H7 (cell line): ENCODE results near the gene RNF145. TPM values are rescaled to one million over a fixed set of nuclear protein-coding genes. Genes with fewer than 3 reads are reported as not detected.
"Not testable (repeated sequence)": the region's sequence is repeated elsewhere in the genome, so short reads cannot be mapped to it uniquely, and the experiment has no call there.

Experiments used
- DNase-seq: peaks from one replicate; pipeline ENCODE4 v3.0.0; 2012
- H3K27me3 ChIP-seq: 2 replicates; pipeline ENCODE4 v1.6.0; 2011; ENCODE audit warnings: mild to moderate bottlenecking, low read length; ENCODE audit not compliant: control insufficient read depth, insufficient read depth
- H3K36me3 ChIP-seq: replicated peaks from 2 replicates; pipeline ENCODE4 v1.5.1; 2011; ENCODE audit warnings: low read length; ENCODE audit not compliant: control insufficient read depth, insufficient read depth
- H3K4me3 ChIP-seq: 2 replicates; pipeline ENCODE4 v1.5.1; 2011; ENCODE audit warnings: low read depth, mild to moderate bottlenecking, control low read depth, low read length, moderate library complexity; ENCODE audit not compliant: insufficient read depth
- total RNA-seq: library from RNA; depleted of rRNA; stranded (reverse); fragments of >200 nt; shearing (Covaris generic); gene quantifications from 2 replicates; pipeline ENCODE4 v1.2.3, GENCODE V29; 2014

Gene RNF145
- total RNA-seq, 1 experiment from 2014 or later, result 22.4 TPM

DNA sequence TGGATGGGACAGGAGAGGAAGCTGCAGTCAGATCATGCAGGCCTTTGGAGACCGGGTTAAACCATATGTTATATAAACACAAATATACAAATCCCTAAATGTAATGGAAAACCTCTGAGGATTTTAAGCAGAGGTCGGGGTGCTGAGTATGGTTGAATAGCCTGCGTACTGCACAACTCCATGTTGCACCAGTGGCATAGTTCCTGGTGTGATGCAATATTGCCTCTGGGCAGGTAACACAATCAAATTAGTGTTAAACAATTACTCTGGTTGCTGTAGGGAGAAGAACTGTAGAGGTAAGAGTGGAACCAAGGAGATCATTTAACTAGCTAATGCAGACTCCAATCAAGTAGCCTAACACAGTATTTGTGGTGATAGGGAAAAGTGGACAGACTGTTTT is 21.3 kb upstream of the RNF145 start:
- no peak overlapping the region for H3K4me3 ChIP-seq
- no peaks in the 10 kb centered on the region for H3K36me3 ChIP-seq
- DNase-seq, result no peak
- H3K27me3 ChIP-seq, result peaks cover 42% of the 10 kb centered on the region

DNA sequence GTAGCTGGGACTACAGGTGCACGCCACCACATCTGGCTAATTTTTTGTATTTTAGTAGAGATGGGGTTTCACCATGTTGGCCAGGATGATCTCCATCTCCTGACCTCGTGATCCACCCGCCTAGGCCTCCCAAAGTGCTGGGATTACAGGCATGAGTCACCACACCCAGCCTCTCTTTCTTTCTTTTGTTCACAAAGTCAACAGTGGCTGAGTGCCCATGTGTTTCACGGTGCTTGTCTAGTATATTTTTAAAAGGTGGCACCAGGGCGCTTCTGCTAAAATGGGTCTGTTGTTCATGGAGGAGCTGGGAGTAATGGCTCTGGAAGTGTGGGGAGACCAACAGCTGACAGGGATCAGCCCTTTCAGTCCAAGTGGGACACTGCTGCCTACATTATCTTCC is 18.7 kb upstream of the RNF145 start:
- not testable (repeated sequence) for DNase-seq, H3K36me3 ChIP-seq, H3K4me3 ChIP-seq
- peaks cover 48% of the 10 kb centered on the region for H3K27me3 ChIP-seq

DNA sequence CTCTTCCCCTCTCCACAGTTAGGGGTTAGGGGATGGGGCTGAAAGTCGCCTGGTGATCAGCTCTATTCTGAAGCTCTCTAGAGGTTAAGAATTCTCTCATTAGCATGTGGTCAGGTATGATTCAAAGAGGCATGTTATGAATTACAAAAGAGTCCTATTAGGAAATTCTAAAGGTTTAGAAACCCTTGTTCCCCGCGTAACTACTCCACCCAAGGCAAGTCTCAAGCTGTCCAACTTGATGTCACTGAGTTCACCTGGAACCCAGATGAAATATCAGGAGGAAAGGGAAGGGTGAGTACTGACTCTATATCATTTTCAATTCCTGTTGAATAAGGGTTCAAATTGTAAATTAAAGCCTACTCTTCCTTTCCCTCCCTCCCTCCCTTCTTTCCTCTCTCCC is 18.1 kb upstream of the RNF145 start:
- Histone ChIP-seq H3K36me3 (no peaks in the 10 kb centered on the region), H3K27me3 (peaks cover 46% of the 10 kb centered on the region), H3K4me3 (no peak overlapping the region)
- DNase-seq, result no peak

DNA sequence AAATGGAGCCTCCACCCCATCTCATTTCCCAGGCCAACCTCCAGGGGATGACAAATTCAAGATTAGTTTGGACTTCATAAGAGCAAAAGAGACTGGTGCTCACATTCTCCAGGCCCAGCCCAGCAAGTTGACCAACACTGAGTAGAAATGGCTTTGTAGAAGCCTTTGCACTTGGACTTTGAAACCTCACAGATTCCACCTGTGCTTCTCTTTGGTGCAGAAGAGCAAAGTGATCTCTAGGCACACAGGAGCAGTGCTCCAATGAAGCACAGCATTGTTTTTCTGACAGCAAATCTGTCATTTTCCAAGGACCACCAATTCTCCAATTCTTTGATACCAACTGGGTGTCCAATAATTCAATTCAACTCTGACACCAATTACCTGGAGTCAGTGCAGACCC is 17.1 kb upstream of the RNF145 start:
- H3K4me3 ChIP-seq, result no peak overlapping the region
- DNase-seq, result no peak
- H3K36me3 ChIP-seq, result no peaks in the 10 kb centered on the region
- peaks cover 40% of the 10 kb centered on the region for H3K27me3 ChIP-seq

DNA sequence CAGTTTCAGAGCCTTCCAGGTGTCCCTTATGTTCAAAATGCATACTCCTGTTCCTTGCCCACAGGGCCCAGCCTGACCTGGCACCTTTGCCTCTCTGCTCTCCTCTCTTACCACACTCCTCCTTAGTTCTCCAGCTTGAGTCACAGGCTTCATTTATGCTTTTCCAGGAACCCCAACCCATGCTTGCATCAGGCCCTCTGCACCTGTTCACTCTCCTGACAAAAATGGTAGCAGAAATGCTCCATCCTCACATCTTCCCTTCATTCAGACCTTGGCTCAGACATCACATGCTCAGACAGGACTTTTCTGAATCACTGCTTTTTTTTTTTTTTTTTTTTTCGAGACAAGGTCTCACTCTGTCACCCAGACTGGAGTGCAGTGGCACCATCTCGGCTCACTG is 15.1 kb upstream of the RNF145 start:
- no peaks in the 10 kb centered on the region for H3K36me3 ChIP-seq
- H3K27me3 ChIP-seq, result peaks cover 28% of the 10 kb centered on the region
- DNase-seq, result no peak
- H3K4me3 ChIP-seq, result no peak overlapping the region

DNA sequence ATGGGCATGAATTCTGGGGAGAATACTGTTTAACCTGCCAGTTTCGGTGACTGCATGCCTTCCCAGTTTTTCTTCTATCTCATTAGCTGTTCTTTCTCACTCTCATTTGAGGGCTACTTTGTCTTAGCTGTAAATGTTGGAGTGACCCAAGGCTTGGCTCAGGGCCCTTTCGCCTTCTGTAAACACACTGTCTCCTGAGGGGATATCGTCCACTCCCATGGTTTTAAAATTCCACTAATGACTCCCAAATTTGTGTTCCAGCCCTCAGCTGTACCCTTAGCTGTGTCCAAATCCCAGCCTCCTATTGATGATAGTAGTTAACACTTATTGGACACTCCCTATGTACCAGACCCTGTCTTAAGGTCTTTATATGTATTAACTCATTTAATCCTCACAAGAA is 14.1 kb upstream of the RNF145 start:
- DNase-seq, result no peak
- H3K4me3 ChIP-seq, result no peak overlapping the region
- H3K27me3 ChIP-seq, result peaks cover 25% of the 10 kb centered on the region
- no peaks in the 10 kb centered on the region for H3K36me3 ChIP-seq

DNA sequence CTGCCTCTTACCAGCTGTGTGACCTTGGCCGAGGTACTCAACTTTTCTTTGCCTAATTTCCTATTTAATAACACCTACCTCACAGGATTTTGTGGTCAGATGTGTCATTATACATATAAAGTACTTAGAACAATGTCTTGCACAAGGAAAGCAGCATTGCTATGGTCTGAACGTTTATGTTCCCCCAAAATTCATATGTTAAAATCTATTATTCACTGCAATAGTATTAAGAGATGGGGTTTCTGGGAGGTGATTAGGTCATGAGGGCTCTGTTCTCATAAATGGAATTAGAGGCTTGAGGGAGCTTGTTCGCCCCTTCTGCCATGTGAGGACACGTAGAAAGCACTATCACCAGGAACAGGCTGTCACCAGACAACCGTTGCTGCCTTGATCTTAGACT is 10.9 kb upstream of the RNF145 start:
- H3K27me3 ChIP-seq, result peaks cover 6% of the 10 kb centered on the region; the same call in 1 of the 2 replicates
- H3K4me3 ChIP-seq, result no peak overlapping the region
- H3K36me3 ChIP-seq, result no peaks in the 10 kb centered on the region
- DNase-seq, result no peak

DNA sequence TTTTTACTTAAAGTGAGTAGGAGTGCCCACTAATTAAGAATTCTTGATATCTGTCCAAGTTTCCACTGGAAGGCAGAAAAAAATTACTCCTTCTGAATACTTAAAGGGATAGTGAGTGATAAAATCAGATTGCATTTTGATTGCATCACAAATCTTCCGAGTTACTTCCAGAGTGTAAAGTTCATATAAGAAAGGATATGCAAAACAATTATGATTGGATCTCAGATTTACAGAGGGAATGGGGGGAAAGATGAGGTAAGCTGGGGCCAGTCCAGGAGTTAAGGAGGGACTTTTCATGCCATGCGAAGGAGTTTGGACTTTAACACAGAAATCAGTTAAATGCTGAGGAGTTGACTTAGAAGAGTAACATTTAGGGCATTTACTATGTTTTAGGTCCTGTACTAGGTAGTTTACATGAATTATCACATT is 9.3 kb upstream of the RNF145 start:
- Histone ChIP-seq H3K27me3 (no peaks in the 10 kb centered on the region; the same call in 1 of the 2 replicates), H3K4me3 (no peak overlapping the region), H3K36me3 (no peaks in the 10 kb centered on the region)
- no peak for DNase-seq

DNA sequence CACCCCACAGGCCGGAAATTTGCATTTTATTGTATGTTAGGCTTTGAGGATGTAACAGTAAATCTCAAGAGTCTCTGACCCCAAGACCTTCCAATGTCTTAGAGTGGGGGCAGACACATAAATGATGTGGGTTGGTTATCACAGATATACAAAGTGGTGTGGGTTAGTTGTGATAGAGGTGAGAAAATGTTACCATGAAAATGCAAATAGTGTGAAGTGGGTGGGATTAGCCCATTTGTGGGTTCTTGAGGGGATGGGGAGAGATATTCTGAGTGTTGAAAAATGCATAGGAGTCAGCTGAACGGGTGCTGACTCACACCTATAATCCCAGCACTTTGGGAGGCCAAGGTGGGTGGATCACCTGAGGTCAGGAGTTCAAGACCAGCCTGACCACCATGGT is 7.9 kb upstream of the RNF145 start:
- Histone ChIP-seq H3K27me3 (no peaks in the 10 kb centered on the region; the same call in 1 of the 2 replicates), H3K36me3 (no peaks in the 10 kb centered on the region), H3K4me3 (no peak overlapping the region)
- DNase-seq, result no peak

DNA sequence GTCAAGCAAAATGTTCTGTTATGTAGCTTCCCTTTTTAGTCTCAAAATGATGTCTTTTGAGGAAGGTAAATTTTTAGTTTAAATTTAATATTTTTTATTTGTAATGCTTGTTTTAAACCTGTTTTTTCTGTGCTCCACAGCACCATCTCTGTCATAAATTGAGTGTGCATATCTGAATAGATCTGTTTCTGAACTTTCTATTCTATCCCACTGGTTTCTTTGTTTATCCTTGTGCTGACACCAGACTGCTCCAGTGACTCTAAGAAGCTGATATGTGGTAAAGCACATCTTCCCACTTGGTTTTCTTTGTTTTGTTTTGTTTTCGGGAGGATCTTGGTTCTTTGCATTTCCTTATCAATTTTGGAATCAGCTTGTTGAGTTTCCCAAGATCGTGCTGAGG is 7.1 kb upstream of the RNF145 start:
- DNase-seq, result no peak
- H3K36me3 ChIP-seq, result no peaks in the 10 kb centered on the region
- no peaks in the 10 kb centered on the region; the same call in 1 of the 2 replicates for H3K27me3 ChIP-seq
- no peak overlapping the region for H3K4me3 ChIP-seq

DNA sequence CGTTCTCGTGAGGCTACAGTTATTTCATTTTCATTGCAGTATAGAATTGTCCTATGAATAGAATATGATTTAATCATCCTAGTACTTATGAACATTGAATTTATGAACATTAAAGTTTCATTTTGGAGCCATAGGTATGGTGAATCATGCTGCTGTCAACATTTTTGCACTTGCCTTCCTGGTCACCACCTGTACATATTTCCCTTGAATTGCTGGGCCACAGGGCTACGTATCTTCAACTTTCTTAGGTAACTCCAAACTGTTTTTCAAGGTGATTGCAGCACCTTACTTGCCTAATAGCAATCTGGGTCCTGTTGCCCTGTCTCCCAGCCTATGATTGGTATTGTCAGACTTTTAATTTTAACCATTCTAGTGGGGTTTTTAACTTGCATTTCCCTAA is 6.5 kb upstream of the RNF145 start:
- DNase-seq, result no peak
- H3K4me3 ChIP-seq, result no peak overlapping the region
- no peaks in the 10 kb centered on the region for H3K36me3 ChIP-seq
- no peaks in the 10 kb centered on the region; the same call in 1 of the 2 replicates for H3K27me3 ChIP-seq

DNA sequence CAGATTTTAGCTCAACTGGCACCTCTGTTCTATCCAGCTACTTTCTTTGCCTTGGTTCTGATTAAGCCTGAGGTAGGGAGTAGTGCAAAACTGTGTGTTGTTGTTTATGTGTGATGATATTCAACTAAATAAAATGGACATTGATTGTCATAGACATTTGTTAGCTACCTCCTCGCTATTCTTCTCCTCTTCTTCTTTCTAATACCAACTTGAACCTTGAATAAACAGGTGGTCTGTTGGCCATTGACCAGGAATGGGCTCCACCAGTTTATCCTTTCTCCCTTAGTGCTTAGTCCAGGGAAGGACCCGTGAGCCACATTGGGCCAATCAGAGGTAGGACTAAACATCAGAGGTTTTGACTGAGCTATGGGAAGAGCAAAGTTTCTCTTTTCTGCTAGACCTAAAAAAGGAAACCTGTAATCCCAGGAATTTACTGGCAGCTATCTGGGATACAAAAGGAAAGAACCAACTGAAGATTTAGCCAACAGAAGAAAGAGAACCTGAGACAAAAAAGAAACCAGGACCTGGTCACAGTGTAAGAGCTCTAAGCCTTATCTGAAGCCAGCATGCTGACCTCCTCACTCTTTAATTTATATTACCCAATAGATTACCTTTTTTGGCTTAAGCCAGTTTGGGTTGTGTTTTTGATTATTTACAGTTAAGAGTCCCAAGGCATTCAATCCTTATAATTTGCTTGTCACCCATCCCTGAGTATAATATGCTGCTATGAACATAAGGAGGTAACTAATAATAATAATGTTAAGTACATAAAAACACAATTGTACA is 5.3 kb upstream of the RNF145 start:
- Histone ChIP-seq H3K27me3 (peaks cover 3% of the 10 kb centered on the region), H3K36me3 (no peaks in the 10 kb centered on the region)
- no peak for DNase-seq

DNA sequence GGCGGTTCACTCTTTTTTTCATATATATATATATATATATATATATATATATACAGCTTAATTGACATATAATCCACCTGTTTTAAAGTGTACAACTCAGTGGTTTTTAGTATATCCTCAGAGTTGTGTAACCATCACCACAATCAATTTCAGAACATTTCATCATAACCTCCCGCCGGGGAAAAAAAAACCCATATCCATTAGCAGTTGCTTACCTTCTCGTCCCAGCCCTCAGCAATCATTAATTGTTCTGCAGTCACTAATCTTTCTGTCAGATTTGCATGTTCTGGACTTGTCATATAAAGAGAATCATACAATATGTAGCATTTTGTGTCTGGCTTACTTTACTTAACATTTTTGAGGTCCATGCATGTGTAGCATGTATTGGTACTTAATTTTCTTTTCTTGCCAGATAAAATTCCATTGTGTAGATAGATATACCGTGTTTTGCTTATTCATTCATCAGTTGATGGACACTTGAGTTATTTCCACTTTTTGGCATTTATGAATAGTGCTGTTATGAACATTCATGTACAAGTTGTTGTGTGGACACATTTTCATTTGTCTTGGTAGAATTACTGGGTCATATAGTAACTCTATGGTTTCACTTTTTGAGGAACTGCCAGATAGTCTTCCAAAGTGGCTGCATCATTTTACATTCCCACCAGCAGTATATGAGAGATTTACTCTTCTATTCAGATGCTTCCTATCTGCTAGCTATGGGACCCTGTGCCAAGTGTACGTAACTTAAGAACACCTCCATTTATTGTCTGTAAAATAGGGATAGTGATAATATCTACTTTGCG is 3.5 kb upstream of the RNF145 start:
- DNase-seq, result no peak
- H3K36me3 ChIP-seq, result no peaks in the 10 kb centered on the region
- H3K4me3 ChIP-seq, result no peak overlapping the region
- peaks cover 3% of the 10 kb centered on the region for H3K27me3 ChIP-seq

More for the DNA sequence above, 5.3 kb upstream of the RNF145 start:
- no peak overlapping the region for H3K4me3 ChIP-seq

DNA sequence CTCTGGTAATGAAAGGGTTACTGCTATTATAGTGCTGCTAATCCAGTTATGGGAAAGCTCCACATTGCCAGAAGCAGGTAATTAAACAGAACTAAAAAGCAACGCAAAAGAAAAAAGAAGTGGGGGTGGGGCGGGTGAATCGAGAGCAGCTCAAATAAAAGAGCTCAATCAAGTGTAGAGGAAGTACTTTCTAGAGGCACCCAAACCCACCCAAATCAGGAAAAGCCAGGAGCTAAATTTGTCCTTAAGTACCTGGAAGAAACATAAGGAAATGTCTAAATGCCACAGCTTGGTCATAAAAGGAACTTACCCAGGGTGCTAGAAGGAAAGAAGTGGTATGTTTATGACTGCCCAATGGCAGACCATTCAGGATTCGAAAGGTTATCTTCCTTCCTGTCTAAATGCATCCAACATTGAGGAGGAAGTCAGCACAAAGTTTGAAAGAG is 2.4 kb upstream of the RNF145 start:
- Histone ChIP-seq H3K4me3 (no peak overlapping the region), H3K27me3 (peaks cover 3% of the 10 kb centered on the region), H3K36me3 (no peaks in the 10 kb centered on the region)
- no peak for DNase-seq

DNA sequence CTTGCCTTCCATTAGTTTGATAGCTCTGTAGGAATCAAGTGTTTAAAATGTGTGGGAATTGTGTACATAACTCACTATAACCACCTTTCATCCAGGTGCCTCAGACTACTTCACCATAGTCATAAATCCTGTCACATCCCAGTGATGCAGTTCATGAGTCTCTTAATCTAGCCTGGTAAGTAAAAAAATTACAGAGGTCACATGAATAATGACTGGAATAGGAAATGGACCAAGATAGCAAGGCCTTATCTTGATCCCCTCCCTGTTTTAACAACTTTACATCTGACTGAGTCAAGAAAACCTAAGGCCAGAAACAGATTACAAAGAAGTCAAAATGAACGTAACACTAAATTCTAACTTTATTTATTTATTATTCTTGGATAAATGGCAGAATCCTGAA is 1.5 kb upstream of the RNF145 start:
- no peak for DNase-seq
- Histone ChIP-seq H3K36me3 (no peaks in the 10 kb centered on the region), H3K27me3 (peaks cover 3% of the 10 kb centered on the region), H3K4me3 (no peak overlapping the region)
